WTC11 (cell line): Measurements from ENCODE around the gene NCKAP5. TPM values are rescaled to one million over a fixed set of nuclear protein-coding genes. Genes with fewer than 3 reads are reported as not detected.

Experiments
- ATAC-seq: fragments of 200-7000 bp; cut with Tn5 transposase; 2 replicates; pipeline ENCODE4 v1.10.0; 2021; ENCODE audit warnings: mild to moderate bottlenecking, moderate library complexity
- CTCF ChIA-PET: fragments of 300-600 bp; sonication (Branson Sonifier 250); formaldehyde crosslinking; loops from one replicate; lab custom pipeline; 2021; ENCODE audit warnings: antibody characterized with exemption; lab: Charles Lee
- POLR2A ChIA-PET: fragments of 350-600 bp; sonication (Branson Sonifier 250); formaldehyde crosslinking; loops from one replicate; lab custom pipeline; 2021; ENCODE audit warnings: antibody characterized with exemption; lab: Charles Lee
- DNase-seq: peaks from one replicate; pipeline ENCODE4 v3.0.0; 2021; ENCODE audit warnings: low spot score
- H3K27ac Mint-ChIP-seq: 2 replicates; pipeline ENCODE4 v1.8.0; 2021; ENCODE audit warnings: mixed read lengths
- H3K27me3 Mint-ChIP-seq: 2 replicates; pipeline ENCODE4 v1.8.0; 2021; ENCODE audit warnings: low read depth, mild to moderate bottlenecking, moderate library complexity, mixed read lengths
- H3K36me3 Mint-ChIP-seq: 2 replicates; pipeline ENCODE4 v1.8.0; 2021; ENCODE audit warnings: mixed read lengths
- H3K4me1 Mint-ChIP-seq: 2 replicates; pipeline ENCODE4 v1.8.0; 2022; ENCODE audit warnings: mixed read lengths
- H3K4me3 Mint-ChIP-seq: 2 replicates; pipeline ENCODE4 v1.8.0; 2021; ENCODE audit warnings: mild to moderate bottlenecking, moderate library complexity, mixed read lengths
- H3K9me3 Mint-ChIP-seq: 2 replicates; pipeline ENCODE4 v1.8.0; 2021; ENCODE audit warnings: mixed read lengths
- AR ChIP-seq: fragments of 250-450 bp; sonication (Bioruptor Pico); IDR thresholded peaks from 2 replicates; pipeline ENCODE4 v1.9.0; 2021; ENCODE audit warnings: mild to moderate bottlenecking
- ESRRA ChIP-seq: sonication (generic); formaldehyde crosslinking; IDR thresholded peaks from 2 replicates; pipeline ENCODE4 v1.8.1; 2022; ENCODE audit warnings: mild to moderate bottlenecking, missing genetic modification reagents, borderline replicate concordance
- FOXK1 ChIP-seq: sonication (generic); formaldehyde crosslinking; IDR thresholded peaks from 2 replicates; pipeline ENCODE4 v1.8.0; 2022; ENCODE audit warnings: mild to moderate bottlenecking, moderate library complexity, missing genetic modification reagents
- FOXP1 ChIP-seq: sonication (generic); formaldehyde crosslinking; IDR thresholded peaks from 2 replicates; pipeline ENCODE4 v1.8.0; 2022; ENCODE audit warnings: missing genetic modification reagents, mild to moderate bottlenecking, moderate library complexity, borderline replicate concordance
- JUN ChIP-seq: sonication (generic); formaldehyde crosslinking; IDR thresholded peaks from 2 replicates; pipeline ENCODE4 v1.8.0; 2023; ENCODE audit warnings: mild to moderate bottlenecking, missing genetic modification reagents
- NFYB ChIP-seq: sonication (generic); formaldehyde crosslinking; conservative IDR thresholded peaks from 2 replicates; pipeline ENCODE4 v1.8.0; 2022; ENCODE audit warnings: low read depth, missing genetic modification reagents
- OVOL2 ChIP-seq: fragments of 250-450 bp; sonication (Bioruptor Pico); IDR thresholded peaks from 2 replicates; pipeline ENCODE4 v1.9.0; 2021; ENCODE audit warnings: mild to moderate bottlenecking, borderline replicate concordance
- ZNF232 ChIP-seq: sonication (generic); formaldehyde crosslinking; IDR thresholded peaks from 2 replicates; pipeline ENCODE4 v1.8.0; 2022; ENCODE audit warnings: mild to moderate bottlenecking, missing genetic modification reagents
- total RNA-seq: library from RNA; stranded (reverse); gene quantifications from 3 replicates; pipeline ENCODE4 v1.2.3, GENCODE V29; 2021
- TF ChIP-seq, protein P1 (sequence below): sonication (generic); formaldehyde crosslinking; IDR thresholded peaks from 2 replicates; pipeline ENCODE4 v1.8.0; 2022; ENCODE audit warnings: missing genetic modification reagents
- TF ChIP-seq, protein P2 (sequence below): sonication (generic); formaldehyde crosslinking; IDR thresholded peaks from 2 replicates; pipeline ENCODE4 v1.8.1; 2023; ENCODE audit warnings: mild to moderate bottlenecking, missing genetic modification reagents
- TF ChIP-seq, protein P3 (sequence below): sonication (generic); formaldehyde crosslinking; IDR thresholded peaks from 2 replicates; pipeline ENCODE4 v1.8.1; 2022; ENCODE audit warnings: mild to moderate bottlenecking, missing genetic modification reagents, moderate library complexity, borderline replicate concordance

The NCKAP5 gene
- total RNA-seq, 1 experiment from 2014 or later: 0.55 TPM

DNA sequence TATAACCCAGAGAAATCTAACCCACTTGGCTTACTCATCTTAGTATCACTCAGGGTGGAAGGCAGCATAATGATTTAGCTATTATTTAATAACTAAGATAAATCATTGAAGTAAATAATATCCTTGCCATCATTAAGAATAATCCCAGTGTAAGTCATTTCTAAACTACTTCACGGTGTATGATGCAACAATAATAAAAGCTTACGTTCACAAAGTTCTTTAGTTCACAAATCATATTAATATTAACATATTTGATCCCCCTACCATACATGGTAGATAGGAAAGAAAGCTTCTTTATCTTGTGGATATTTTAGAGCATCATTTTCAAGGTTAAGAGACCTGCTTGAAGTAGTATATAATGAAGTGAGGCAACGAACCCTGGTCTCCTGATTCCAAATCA, 401.0 kb downstream of the NCKAP5 start:
- Mint-ChIP-seq H3K27ac (no peak overlapping the region), H3K4me3 (no peak overlapping the region)
- POLR2A ChIA-PET: no interaction called here
- CTCF ChIA-PET: interaction anchor here (1.0 kb wide), 1 partner anchor 620 kb away, joined by 3 read pairs; no protein-coding TSS in a partner anchor
- DNase-seq: no peak
- TF ChIP-seq FOXP1 (no peak), ZNF232 (CRISPR knock-in tag) (no peak), AR (no peak)
- TF ChIP-seq, protein P1, sequence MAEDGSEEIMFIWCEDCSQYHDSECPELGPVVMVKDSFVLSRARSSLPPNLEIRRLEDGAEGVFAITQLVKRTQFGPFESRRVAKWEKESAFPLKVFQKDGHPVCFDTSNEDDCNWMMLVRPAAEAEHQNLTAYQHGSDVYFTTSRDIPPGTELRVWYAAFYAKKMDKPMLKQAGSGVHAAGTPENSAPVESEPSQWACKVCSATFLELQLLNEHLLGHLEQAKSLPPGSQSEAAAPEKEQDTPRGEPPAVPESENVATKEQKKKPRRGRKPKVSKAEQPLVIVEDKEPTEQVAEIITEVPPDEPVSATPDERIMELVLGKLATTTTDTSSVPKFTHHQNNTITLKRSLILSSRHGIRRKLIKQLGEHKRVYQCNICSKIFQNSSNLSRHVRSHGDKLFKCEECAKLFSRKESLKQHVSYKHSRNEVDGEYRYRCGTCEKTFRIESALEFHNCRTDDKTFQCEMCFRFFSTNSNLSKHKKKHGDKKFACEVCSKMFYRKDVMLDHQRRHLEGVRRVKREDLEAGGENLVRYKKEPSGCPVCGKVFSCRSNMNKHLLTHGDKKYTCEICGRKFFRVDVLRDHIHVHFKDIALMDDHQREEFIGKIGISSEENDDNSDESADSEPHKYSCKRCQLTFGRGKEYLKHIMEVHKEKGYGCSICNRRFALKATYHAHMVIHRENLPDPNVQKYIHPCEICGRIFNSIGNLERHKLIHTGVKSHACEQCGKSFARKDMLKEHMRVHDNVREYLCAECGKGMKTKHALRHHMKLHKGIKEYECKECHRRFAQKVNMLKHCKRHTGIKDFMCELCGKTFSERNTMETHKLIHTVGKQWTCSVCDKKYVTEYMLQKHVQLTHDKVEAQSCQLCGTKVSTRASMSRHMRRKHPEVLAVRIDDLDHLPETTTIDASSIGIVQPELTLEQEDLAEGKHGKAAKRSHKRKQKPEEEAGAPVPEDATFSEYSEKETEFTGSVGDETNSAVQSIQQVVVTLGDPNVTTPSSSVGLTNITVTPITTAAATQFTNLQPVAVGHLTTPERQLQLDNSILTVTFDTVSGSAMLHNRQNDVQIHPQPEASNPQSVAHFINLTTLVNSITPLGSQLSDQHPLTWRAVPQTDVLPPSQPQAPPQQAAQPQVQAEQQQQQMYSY: no peak
- TF ChIP-seq, protein P2, sequence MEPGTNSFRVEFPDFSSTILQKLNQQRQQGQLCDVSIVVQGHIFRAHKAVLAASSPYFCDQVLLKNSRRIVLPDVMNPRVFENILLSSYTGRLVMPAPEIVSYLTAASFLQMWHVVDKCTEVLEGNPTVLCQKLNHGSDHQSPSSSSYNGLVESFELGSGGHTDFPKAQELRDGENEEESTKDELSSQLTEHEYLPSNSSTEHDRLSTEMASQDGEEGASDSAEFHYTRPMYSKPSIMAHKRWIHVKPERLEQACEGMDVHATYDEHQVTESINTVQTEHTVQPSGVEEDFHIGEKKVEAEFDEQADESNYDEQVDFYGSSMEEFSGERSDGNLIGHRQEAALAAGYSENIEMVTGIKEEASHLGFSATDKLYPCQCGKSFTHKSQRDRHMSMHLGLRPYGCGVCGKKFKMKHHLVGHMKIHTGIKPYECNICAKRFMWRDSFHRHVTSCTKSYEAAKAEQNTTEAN (CRISPR knock-in tag): no peak
- TF ChIP-seq, protein P3, sequence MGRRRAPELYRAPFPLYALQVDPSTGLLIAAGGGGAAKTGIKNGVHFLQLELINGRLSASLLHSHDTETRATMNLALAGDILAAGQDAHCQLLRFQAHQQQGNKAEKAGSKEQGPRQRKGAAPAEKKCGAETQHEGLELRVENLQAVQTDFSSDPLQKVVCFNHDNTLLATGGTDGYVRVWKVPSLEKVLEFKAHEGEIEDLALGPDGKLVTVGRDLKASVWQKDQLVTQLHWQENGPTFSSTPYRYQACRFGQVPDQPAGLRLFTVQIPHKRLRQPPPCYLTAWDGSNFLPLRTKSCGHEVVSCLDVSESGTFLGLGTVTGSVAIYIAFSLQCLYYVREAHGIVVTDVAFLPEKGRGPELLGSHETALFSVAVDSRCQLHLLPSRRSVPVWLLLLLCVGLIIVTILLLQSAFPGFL: no peak
- TF ChIP-seq, all 79 proteins: peak for 0
- Mint-ChIP-seq H3K4me1 (no peaks in the 10 kb centered on the region), H3K36me3 (no peaks in the 10 kb centered on the region), H3K27me3 (0 out of 2 replicates have a peak, but pooled peaks cover 3% of the 10 kb centered on the region), H3K9me3 (no peaks in the 10 kb centered on the region; the same call in 1 of the 2 replicates)
- ATAC-seq: no peak

GRCh38 chr2:133166031-133166430, 402.2 kb downstream of the NCKAP5 start:
- no peak overlapping the region for H3K27ac Mint-ChIP-seq
- peaks cover 6% of the 10 kb centered on the region for H3K9me3 Mint-ChIP-seq
- no peak for TF ChIP-seq JUN (CRISPR knock-in tag)
- TF ChIP-seq, protein P1: no peak
- no peak for TF ChIP-seq ESRRA (CRISPR knock-in tag)
- no peak for TF ChIP-seq NFYB (CRISPR knock-in tag)
- TF ChIP-seq FOXK1 (CRISPR knock-in tag): no peak
- TF ChIP-seq OVOL2 (CRISPR knock-in tag): no peak
- 0 out of 2 replicates have a peak, but pooled peaks cover 3% of the 10 kb centered on the region for H3K27me3 Mint-ChIP-seq
- peaks cover 4% of the 10 kb centered on the region; the same call in 1 of the 2 replicates for H3K36me3 Mint-ChIP-seq
- ChIA-PET POLR2A (no interaction called here), CTCF (no interaction called here)
- no peaks in the 10 kb centered on the region for H3K4me1 Mint-ChIP-seq
- ATAC-seq (no peak), DNase-seq (no peak)
- no peak overlapping the region for H3K4me3 Mint-ChIP-seq
